Loucy (cell line): ENCODE results near the gene DOCK8.

Experiments
- H2AFZ ChIP-seq: fragments of 200-600 bp; sonication (generic); 2 replicates; pipeline ENCODE4 v1.6.0; 2016; ENCODE audit warnings: antibody characterized with exemption, mild to moderate bottlenecking, low read length, moderate library complexity
- H3F3A ChIP-seq: fragments of 200-600 bp; 2 replicates; pipeline ENCODE4 v1.6.0; 2016; ENCODE audit warnings: antibody characterized with exemption, low read depth, mild to moderate bottlenecking
- H3K27me3 ChIP-seq: fragments of 200-600 bp; sonication (generic); 2 replicates; pipeline ENCODE4 v1.6.1; 2014; ENCODE audit warnings: low read length, mild to moderate bottlenecking; ENCODE audit not compliant: insufficient read depth, poor library complexity, severe bottlenecking
- H3K36me3 ChIP-seq: fragments of 200-600 bp; sonication (generic); 2 replicates; pipeline ENCODE4 v1.6.1; 2016; ENCODE audit warnings: low read length; ENCODE audit not compliant: insufficient read depth
- H3K4me1 ChIP-seq: fragments of 200-600 bp; sonication (generic); 2 replicates; pipeline ENCODE4 v1.5.1; 2014; ENCODE audit warnings: low read length, mild to moderate bottlenecking; ENCODE audit not compliant: insufficient read depth, poor library complexity, severe bottlenecking
- H3K4me2 ChIP-seq: fragments of 200-600 bp; sonication (generic); 2 replicates; pipeline ENCODE4 v1.6.0; 2014; ENCODE audit warnings: antibody characterized with exemption, low read length, low read depth, mild to moderate bottlenecking; ENCODE audit not compliant: poor library complexity, severe bottlenecking
- H3K4me3 ChIP-seq: fragments of 200-600 bp; sonication (generic); 2 replicates; pipeline ENCODE4 v1.5.1; 2014; ENCODE audit warnings: low read length, mild to moderate bottlenecking, mixed read lengths; ENCODE audit not compliant: poor library complexity, severe bottlenecking
- H3K79me2 ChIP-seq: fragments of 200-600 bp; sonication (generic); 2 replicates; pipeline ENCODE4 v1.6.1; 2014; ENCODE audit warnings: low read length; ENCODE audit not compliant: insufficient read depth
- H3K9ac ChIP-seq: fragments of 200-600 bp; sonication (generic); 2 replicates; pipeline ENCODE4 v1.6.0; 2014; ENCODE audit warnings: mild to moderate bottlenecking, low read depth, low read length, moderate library complexity; ENCODE audit not compliant: poor library complexity, severe bottlenecking
- H3K9me2 ChIP-seq: fragments of 200-600 bp; sonication (generic); replicated peaks from 2 replicates; pipeline ENCODE4 v1.6.1; 2016; ENCODE audit warnings: low read depth, low read length, mixed read lengths
- H3K9me3 ChIP-seq: fragments of 200-600 bp; sonication (generic); 2 replicates; pipeline ENCODE4 v1.6.1; 2014; ENCODE audit warnings: mild to moderate bottlenecking, antibody characterized with exemption, low read length, low read depth; ENCODE audit not compliant: insufficient read depth
- H4K20me1 ChIP-seq: fragments of 200-600 bp; sonication (generic); 2 replicates; pipeline ENCODE4 v1.6.0; 2014; ENCODE audit warnings: antibody characterized with exemption, low read length, mild to moderate bottlenecking; ENCODE audit not compliant: insufficient read depth, poor library complexity, severe bottlenecking
- CTCF ChIP-seq: fragments of 200-600 bp; sonication (generic); conservative IDR thresholded peaks from 2 replicates; pipeline ENCODE4 v1.5.1; 2014; ENCODE audit warnings: mild to moderate bottlenecking, antibody characterized with exemption, low read length
- EZH2phosphoT487 ChIP-seq: fragments of 200-600 bp; IDR thresholded peaks from 2 replicates; pipeline ENCODE4 v1.6.1; 2018; ENCODE audit warnings: antibody characterized with exemption, mild to moderate bottlenecking, moderate library complexity, borderline replicate concordance

DOCK8 gene

GRCh38 chr9:265209-265870 lies 50.7 kb downstream of the DOCK8 start:
- H3K9me3 ChIP-seq = no peaks in the 10 kb centered on the region
- no peaks in the 10 kb centered on the region for H3K36me3 ChIP-seq
- peaks cover 52% of the 10 kb centered on the region for H3K4me1 ChIP-seq
- TF ChIP-seq EZH2phosphoT487 (no peak), CTCF (no peak)
- no peaks in the 10 kb centered on the region for H3K27me3 ChIP-seq
- no peaks in the 10 kb centered on the region for H3K9me2 ChIP-seq
- H3K9ac ChIP-seq = peak overlapping the region; percentile 2
- H3F3A ChIP-seq = peaks cover 9% of the 10 kb centered on the region; the same call in 1 of the 2 replicates
- no peak overlapping the region for H3K4me3 ChIP-seq
- peak overlapping the region; percentile 59 for H3K4me2 ChIP-seq
- H2AFZ ChIP-seq = no peak overlapping the region
- peaks cover 55% of the 10 kb centered on the region for H3K79me2 ChIP-seq
- H4K20me1 ChIP-seq = no peaks in the 10 kb centered on the region

DNA sequence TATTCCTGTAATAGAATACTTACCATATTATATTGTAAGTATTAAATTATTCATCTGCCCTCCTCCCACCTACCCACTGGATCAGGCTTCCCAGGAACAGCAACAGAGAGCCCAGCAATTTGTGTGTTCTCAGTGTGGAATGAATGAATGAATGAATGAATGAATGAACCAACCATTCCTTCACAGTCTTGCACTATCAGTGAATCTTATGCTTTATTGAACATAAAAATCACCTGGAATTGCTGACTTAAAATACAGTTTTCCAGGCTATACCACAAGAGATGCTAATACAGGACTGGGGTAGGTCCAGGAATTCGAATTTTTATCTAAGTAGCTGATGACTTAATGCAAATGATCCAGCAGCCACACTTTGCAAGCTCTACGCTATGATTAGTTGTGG lies 51.6 kb downstream of the DOCK8 start:
- peaks cover 9% of the 10 kb centered on the region; the same call in 1 of the 2 replicates for H3F3A ChIP-seq
- H3K79me2 ChIP-seq = peaks cover 59% of the 10 kb centered on the region
- H3K9me2 ChIP-seq = no peaks in the 10 kb centered on the region
- H3K9me3 ChIP-seq = no peaks in the 10 kb centered on the region
- peaks cover 56% of the 10 kb centered on the region for H3K4me1 ChIP-seq
- H3K36me3 ChIP-seq = no peaks in the 10 kb centered on the region
- TF ChIP-seq CTCF = no peak
- no peak for TF ChIP-seq EZH2phosphoT487
- no peaks in the 10 kb centered on the region for H3K27me3 ChIP-seq
- no peak overlapping the region for H3K4me2 ChIP-seq
- no peaks in the 10 kb centered on the region for H4K20me1 ChIP-seq
- H3K4me3 ChIP-seq = no peak overlapping the region
- H3K9ac ChIP-seq = no peak overlapping the region
- H2AFZ ChIP-seq = no peak overlapping the region

DNA sequence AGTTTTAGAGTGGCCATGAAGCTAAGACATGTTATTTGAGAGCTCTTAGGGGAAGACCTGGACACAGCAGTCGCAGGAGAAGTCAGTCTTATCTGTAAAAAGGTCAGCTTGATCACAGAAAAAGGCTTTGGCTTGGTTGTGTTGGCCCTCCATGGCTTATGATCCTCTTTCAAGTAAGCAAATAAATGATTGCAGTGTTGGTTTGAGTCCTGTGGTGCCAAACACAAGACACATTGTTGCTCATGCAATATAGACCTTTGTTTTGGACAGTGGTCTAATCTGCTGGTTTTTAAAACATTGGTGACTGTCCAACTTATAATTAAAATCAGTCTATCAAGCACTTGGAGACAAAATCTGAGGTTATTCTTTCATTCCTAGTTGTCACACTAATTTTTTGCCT lies 54.0 kb downstream of the DOCK8 start:
- H3K27me3 ChIP-seq = no peaks in the 10 kb centered on the region
- peaks cover 28% of the 10 kb centered on the region for H3F3A ChIP-seq
- peaks cover 58% of the 10 kb centered on the region for H3K79me2 ChIP-seq
- H4K20me1 ChIP-seq = no peaks in the 10 kb centered on the region
- H3K4me2 ChIP-seq = peak overlapping the region; percentile 58
- TF ChIP-seq CTCF = no peak
- no peak for TF ChIP-seq EZH2phosphoT487
- no peaks in the 10 kb centered on the region for H3K36me3 ChIP-seq
- H3K4me3 ChIP-seq = peak overlapping the region; percentile 14
- no peak overlapping the region for H2AFZ ChIP-seq
- peaks cover 75% of the 10 kb centered on the region for H3K4me1 ChIP-seq
- H3K9me3 ChIP-seq = no peaks in the 10 kb centered on the region
- H3K9me2 ChIP-seq = no peaks in the 10 kb centered on the region
- H3K9ac ChIP-seq = peak overlapping the region; percentile 33
